GM19372 (cell line): ENCODE data around the gene TMEM253.

ENCODE experiments used
- ATAC-seq: cut with Tn5 transposase; IDR thresholded peaks from one replicate; pipeline ENCODE4 v1.9.1; 2021; ENCODE audit warnings: mild to moderate bottlenecking, low read depth, moderate library complexity; ENCODE audit not compliant: unreplicated experiment

The TMEM253 gene

DNA sequence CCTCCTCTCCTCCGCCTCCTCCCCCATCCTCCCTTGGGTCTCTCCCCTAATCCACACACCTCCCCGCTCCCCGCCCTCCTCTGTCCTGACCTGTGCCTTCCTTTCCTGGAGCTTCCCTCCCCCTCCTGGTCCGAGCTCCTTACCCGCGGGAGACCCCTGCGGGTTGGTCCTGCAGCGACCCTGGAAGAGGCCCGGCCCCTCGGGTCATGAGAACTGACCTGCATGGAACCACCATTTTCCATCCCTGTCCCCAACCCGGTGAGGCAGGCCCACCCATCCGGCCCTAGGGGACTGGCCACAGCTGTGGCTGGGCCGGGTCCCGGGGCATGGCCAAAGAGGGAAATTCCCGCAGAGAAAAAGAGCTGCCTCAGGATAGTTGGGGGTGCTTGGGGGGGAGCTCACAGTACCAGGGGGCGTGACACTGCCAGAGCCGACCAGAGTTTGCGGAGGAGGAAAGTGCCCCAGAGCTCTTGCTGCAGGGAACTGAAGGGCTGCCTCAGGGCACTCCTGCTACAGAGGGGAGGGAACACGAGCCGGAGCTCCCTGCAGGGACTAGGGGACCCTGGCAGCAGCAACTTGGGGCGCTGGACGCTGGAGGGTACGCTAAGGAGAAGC, 30.1 kb upstream of the TMEM253 start:
- peak; percentile 11 for ATAC-seq

DNA sequence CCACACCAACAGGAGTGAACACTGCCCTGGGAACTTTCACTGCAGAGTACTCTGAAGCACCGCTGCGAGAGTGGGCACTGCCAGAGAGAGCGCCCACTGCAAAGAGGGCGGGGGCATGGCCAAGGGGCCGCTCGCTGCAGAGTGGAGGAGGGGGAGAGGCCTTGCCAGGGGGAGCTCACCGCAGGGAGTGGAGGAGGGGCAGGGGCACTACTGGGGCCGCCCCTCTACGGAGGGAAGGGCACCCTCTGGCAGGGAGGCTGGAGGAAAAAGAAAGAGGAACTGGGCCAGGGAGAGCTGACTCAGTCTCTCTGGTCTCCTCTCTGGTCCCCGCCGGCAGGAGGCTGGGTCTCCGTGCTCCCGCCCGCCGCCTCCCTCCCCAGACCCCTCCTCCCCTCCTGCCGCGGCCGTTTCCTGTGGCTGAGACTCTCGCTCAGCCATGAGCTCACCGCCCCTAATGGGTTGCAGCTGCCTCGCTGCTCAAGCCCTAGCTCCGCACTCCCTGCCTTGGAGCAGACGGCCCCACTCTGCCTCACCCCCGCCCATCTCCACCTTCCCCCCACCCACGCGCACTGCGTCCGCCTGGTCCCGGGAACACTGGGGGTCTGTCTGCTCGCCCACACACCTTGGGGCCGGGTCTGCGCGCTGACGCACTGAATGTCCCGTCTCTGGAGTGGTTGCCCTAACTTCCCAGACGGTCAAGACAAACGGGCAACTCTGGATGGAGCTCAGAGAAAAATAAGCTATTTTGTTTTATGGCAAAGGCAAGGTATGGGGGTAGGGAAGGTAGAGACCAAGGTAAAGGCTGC, 29.4 kb upstream of the TMEM253 start:
- peak; percentile 47 for ATAC-seq

DNA sequence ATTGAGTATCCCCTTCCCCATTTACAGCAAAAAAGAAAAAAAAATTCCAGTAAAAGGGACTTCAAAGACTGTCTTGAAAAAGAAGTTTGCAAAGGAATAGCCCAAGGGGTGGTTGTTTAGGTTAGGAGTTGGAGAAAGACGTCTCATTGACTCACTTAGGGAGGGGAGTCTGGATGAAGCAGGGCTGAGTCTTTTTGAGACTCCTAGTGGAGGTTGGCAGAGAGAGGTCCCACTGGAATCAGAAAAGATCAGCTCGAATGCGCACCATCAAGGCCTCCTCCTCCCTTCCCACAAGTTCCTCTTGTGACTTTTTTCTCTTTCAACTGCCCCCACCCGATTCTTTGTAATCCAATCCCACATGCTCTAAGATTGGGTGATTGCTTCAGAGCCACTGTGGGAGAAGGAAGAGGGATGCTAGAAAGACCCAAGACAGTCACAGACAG, 28.8 kb upstream of the TMEM253 start:
- ATAC-seq = no peak

DNA sequence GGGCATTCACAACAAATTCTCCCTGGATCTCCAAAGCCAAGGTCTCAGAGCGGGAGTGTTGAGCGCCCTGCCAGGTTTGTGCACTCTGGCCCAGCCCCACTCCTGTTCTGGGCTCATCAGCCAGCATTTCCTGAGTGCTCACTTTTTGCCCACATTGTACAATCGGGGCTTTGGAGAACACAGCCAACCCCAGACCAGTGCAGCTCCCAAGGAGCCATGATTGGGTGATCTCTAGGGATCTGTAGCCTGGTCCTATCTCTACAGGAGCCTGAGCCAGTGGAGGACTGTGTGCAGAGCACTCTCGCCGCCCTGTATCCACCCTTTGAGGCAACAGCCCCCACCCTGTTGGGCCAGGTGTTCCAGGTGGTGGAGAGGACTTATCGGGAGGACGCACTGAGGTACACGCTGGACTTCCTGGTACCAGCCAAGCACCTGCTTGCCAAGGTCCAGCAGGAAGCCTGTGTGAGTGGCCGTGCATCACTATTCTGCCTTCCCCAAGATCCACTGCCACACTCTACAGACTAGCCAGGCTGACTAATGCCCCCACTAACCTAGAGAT, 28.0 kb upstream of the TMEM253 start:
- no peak for ATAC-seq

DNA sequence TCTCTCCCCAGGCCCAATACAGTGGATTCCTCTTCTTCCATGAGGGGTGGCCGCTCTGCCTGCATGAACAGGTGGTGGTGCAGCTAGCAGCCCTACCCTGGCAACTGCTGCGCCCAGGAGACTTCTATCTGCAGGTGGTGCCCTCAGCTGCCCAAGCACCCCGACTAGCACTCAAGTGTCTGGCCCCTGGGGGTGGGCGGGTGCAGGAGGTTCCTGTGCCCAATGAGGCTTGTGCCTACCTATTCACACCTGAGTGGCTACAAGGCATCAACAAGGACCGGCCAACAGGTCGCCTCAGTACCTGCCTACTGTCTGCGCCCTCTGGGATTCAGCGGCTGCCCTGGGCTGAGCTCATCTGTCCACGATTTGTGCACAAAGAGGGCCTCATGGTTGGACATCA, 26.9 kb upstream of the TMEM253 start:
- no peak for ATAC-seq

DNA sequence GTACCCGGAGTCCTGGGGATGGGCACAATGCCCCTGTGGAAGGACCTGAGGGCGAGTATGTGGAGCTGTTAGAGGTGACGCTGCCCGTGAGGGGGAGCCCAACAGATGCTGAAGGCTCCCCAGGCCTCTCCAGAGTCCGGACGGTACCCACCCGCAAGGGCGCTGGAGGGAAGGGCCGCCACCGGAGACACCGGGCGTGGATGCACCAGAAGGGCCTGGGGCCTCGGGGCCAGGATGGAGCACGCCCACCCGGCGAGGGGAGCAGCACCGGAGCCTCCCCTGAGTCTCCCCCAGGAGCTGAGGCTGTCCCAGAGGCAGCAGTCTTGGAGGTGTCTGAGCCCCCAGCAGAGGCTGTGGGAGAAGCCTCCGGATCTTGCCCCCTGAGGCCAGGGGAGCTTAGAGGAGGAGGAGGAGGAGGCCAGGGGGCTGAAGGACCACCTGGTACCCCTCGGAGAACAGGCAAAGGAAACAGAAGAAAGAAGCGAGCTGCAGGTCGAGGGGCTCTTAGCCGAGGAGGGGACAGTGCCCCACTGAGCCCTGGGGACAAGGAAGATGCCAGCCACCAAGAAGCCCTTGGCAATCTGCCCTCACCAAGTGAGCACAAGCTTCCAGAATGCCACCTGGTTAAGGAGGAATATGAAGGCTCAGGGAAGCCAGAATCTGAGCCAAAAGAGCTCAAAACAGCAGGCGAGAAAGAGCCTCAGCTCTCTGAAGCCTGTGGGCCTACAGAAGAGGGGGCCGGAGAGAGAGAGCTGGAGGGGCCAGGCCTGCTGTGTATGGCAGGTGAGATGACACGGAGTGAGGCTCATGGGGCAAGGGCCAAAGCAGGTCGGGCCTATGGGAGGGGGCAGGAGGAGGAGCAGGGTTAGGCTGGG, 26.2 kb upstream of the TMEM253 start:
- no peak for ATAC-seq

DNA sequence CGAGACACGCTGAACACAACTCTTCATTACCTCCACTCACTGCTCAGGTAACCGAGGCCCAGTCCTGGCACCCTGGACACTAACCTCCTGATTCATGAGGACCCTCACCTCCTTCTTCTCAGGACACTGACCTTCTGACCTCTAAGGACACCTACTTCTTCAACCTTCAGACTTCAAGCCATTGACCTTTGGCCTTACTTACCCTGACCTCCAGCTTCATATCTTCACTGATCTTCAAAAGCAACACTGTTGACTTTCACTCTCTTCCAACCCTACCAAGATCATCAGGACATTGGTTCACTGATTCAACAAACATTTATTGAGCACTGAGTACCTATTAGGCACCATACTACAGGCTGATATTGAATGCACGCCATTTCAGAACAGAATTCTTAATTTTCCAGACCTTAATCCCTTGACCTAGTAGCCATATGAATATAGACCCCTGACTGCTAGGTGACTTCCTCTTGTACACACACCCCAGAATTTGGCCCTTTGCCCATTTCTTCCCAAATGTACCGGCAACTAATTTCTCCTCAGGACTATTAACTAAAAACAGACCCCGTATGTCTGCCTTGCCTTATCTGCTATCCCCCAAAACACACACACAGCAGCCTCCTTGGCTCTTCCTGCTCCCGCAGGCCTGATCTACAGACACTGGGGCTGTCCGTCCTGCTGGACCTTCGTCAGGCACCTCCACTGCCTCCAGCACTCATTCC, 25.0 kb upstream of the TMEM253 start:
- ATAC-seq = no peak

DNA sequence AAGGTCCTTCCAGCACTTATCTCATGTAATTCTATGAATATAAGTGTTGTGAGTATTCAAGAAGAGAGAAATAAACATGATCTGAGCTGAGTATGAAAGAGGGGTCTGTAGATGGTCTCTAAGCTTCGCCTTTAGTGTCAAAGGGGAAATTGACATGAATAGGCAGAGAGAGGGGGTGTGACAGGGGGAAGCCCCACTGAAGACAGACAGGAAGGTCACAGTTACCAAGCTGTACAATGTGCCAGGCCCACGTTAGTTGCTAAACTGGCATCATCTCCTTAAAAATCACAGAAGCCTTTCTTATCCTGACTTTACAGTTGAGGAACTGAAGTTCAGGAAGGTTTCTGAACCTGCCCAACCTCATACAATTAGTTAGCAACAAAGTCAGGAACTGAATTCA, 23.2 kb upstream of the TMEM253 start:
- ATAC-seq = no peak

DNA sequence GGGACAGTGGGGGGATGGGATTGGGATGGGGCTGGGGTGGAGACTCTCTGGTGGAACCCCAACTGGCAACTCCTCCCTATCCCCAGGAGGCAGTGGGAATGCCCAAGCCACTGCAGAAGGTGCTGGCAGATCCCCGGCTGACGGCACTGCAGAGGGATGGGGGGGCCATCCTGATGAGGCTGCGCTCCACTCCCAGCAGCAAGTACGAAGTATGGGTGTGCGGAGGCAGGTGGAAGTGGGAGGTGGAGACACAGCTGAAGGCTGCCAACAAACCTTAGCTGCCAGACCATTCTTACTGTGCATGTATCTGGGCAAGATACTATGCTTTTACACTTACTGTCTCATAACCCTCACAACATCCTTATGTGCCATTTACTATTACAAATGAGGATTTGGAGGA, 22.6 kb upstream of the TMEM253 start:
- ATAC-seq = no peak

DNA sequence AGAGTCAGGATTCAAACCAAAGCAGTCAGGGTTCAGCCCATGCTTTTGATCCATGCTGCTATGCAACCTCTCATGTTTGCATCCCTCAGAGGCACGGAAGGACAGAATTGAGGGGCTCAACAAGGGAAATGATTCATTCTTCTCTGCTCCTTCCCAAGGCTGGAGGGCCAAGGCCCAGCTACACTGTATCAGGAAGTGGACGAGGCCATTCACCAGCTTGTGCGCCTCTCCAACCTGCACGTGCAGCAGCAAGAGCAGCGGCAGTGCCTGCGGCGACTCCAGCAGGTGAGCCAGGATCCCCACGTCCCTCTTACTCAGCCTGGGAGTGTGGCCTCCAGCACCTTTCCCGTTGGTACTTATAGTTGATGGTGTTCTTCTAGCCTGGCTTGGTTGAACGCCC, 22.1 kb upstream of the TMEM253 start:
- no peak for ATAC-seq

DNA sequence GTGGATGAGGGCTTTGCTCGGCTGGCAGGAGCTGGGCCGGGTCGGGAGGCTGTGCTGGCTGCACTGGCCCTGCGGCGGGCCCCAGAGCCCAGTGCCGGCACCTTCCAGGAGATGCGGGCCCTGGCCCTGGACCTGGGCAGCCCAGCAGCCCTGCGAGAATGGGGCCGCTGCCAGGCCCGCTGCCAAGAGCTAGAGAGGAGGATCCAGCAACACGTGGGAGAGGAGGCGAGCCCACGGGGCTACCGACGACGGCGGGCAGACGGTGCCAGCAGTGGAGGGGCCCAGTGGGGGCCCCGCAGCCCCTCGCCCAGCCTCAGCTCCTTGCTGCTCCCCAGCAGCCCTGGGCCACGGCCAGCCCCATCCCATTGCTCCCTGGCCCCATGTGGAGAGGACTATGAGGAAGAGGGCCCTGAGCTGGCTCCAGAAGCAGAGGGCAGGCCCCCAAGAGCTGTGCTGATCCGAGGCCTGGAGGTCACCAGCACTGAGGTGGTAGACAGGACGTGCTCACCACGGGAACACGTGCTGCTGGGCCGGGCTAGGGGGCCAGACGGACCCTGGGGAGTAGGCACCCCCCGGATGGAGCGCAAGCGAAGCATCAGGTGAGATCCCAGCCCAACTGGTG, 19.2 kb upstream of the TMEM253 start:
- no peak for ATAC-seq

DNA sequence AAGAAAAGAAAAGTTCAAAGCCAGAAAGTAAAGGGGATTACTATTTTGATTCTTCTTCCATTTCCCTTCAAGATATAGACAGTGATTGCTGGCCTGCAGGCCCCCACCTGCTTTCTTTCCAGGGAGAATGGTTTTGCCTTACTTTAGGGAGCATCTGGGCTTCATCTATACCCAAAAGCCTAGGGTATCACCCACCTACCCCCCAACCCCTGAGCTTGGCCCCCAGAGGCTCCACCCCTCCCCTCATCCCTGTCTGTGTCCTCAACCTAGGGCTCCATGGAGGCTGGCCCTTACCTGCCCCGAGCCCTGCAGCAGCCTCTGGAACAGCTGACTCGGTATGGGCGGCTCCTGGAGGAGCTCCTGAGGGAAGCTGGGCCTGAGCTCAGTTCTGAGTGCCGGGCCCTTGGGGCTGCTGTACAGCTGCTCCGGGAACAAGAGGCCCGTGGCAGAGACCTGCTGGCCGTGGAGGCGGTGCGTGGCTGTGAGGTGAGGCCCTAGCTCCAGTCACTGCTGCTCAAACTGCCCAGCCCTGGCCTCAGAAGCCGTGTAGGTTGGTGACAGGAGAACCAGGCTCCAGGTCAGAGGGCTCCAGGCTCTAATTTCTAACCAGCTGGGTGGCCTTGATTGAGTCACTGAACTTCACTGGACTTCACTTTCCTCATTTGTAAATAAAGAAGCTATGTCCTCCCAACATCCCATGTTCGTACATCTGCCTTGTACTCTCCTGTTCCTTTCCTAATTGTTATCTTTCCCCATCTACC, 17.1 kb upstream of the TMEM253 start:
- ATAC-seq = no peak

DNA sequence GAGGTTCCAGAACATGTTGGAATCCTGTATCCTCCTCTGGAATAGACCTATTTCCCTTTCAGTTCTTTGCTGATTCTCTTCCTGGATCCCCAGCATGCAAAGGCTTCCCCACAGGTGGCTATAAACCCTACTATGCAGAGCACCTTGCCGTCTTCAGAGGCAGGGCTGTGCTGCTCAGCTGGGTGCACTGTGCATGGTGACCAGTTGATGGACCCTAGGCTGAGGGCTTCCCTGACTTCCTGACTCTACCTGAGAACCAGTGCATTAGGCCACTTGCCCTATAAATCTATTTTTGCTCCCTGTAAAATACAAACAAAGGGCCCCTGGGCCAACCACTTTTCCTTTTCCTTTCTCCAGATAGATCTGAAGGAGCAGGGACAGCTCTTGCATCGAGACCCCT, 16.5 kb upstream of the TMEM253 start:
- ATAC-seq = no peak

DNA sequence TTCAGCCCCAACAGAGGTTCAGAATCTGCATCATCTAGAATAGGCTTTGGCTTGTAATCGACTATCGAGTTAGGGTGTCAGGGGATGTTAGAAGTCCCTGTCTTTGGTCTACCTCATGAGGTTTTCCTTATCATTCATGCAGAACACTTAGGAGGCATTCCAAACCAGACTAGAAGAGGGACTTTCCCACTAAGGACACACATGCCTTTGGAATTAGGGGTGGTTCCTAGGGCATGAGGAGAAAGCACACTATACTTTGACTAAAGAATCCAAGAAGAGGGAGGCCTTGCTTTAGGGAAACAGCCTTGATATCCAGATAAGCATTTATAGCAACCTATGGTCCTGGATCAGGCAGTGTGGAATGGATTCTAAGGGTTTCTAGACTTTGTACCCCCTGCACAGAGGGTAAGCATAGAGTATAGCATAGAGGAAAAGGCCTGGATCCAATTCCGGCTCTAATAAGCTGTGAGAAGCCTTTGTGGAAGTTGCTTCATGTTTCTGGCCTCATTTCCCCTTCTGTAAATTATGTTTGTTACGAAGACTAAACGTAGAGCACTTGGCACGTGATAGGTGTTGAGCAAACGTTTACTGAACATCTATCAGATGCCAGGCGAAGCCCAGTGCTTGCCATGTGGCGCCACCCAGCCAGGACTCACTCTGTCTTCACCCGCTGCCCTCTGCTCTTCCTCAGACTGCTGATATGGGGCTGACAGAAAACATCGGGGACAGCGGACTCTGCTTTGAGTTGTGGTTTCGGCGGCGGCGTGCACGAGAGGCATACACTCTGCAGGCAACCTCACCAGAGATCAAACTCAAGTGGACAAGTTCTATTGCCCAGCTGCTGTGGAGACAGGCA, 15.6 kb upstream of the TMEM253 start:
- ATAC-seq = no peak

DNA sequence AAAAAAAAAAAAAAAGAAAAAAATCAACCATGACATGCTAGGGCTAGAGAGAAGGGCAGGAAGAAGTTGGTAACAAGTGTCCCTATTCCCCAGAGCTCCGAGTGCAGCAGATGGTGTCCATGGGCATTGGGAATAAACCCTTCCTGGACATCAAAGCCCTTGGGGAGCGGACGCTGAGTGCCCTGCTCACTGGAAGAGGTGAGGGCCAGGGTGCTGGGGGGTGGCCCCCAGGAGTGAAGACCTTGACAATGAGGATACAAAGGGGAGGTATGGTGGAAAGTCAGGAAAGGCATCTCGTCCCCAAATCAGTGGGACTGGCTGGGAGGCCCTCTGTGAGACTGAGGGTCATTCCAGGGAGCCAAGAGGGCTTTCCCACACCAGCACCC, 14.0 kb upstream of the TMEM253 start:
- no peak for ATAC-seq

DNA sequence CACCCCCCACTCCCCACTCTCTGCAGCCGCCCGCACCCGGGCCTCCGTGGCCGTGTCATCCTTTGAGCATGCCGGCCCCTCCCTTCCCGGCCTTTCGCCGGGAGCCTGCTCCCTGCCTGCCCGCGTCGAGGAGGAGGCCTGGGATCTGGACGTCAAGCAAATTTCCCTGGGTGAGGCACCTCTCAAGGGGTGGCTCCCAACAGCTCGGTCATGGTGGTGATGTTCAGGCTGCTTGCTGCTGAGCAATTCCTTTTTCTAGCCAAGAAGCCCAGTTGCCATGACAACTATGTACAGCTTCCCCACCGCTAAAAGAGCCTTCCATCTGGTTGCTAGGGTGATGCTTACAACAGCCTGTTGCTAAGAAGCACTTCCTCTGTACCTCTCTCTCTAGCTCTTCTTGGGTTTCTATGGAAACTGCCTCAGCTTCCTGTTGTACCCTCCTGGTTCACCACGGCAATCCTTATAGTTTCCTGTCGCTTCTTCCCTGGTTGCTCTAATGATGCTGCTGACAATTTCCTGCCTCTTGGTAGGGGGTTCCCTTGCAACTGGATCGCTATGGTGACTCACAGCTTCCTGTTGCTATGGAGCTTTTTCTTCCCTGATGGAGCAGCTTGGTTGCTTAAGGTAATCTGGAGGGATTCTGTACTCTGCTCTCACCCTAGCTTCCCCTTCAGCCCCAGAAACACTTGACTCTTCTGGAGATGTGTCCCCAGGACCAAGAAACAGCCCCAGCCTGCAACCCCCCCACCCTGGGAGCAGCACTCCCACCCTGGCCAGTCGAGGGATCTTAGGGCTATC, 13.4 kb upstream of the TMEM253 start:
- ATAC-seq = no peak

DNA sequence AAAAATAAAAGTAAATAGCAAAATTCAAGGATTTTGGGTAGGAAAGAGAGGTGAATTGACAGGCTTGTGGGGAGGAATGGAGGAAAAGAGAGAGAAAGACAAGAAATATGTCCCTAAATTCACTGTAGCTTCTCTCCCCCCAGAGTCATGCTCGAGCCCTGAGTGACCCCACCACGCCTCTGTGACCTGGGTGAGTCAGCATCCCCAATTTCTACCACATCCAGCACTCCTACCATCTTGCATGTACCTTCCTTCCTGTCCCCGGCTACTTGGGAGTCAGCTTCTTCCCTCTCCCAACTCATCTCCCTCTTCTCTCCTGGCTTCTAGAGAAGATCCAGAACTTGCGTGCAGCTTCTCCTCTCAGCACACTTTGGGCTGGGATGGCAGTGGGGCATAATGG, 12.2 kb upstream of the TMEM253 start:
- no peak for ATAC-seq

DNA sequence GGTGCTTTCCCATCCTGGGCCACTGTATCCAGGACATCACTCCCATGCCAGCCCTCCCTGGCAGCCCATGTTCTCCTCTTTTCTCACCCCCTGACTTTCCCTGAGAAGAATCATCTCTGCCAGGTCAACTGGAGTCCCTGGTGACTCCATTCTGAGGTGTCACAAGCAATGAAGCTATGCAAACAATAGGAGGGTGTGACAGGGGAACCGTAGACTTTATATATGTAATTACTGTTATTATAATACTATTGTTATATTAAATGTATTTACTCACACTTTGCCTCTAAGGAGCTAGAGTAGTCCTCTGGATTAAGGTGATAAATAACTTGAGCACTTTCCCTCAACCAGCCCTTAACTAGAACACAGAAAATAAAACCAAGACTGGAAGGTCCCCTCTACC, 11.6 kb upstream of the TMEM253 start:
- no peak for ATAC-seq
